Measurements from ENCODE around the gene ROBO4.

Gene ROBO4

DNA sequence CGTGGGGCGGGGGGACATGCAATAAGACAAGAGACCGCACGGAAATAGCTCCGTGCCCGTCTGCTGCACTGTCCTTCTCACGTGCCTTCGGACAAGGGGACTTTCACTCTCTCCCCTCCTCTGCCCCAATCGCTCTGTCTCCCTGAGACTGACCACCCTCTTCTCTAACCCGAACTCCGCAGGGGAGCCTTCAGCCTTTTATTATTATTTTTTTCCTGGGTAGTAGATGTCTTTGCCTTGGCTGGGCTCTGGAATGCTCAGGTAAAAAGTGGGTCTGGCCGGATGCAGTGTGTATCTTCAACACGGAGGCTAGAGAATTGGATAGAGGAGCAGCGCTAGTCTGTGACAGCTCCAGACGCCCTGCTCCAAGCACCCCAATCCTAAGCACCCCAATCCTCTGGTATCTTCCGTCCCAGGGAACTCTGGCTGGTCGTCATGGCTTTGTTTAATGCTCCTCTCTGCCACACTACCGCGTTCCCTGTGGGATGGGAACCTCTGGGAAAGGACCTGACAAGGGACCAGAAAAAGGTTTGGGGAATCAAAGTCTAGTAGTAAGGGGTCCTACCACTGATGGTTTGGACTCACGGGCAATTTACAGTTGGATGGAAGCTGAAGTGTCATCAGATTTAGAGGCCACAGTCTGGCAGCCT lies 57.6 kb downstream of the ROBO4 start:
- H3K23ac ChIP-seq (ENCODE audit: low read length in 2 of 2) = peak overlapping the region in 1 of 2 experiments; percentile 42
- 3% methylated on average over 13 of the region's 20 CpGs for WGBS
- no peak overlapping the region for H3K27ac ChIP-seq (ENCODE audit: low read length, poor library complexity, severe bottlenecking)
- DNase-seq = no peak
- H3K9ac ChIP-seq (ENCODE audit: low read length) = no peak overlapping the region
- H3K27me3 ChIP-seq (ENCODE audit: control insufficient read depth in 1 of 2, insufficient read depth in 1 of 2, low read length in 2 of 2) = peaks cover 65 to 71% of the 10 kb centered on the region in 2 experiments
- H3K18ac ChIP-seq (ENCODE audit: low read depth in 1 of 2, low read length in 2 of 2) = no peak overlapping the region
- H2BK120ac ChIP-seq (ENCODE audit: low read depth, low read length) = no peak overlapping the region
- H3K4me3 ChIP-seq (ENCODE audit: insufficient read depth in 1 of 2, low read depth in 1 of 2, low read length in 2 of 2) = peak overlapping the region in 1 of 2 experiments; percentile 51
- H4K8ac ChIP-seq (ENCODE audit: low read length) = no peak overlapping the region
- no peak overlapping the region for H2AFZ ChIP-seq (ENCODE audit: low read depth, low read length)
- H3K79me1 ChIP-seq (replicated peaks; ENCODE audit: low read length, poor library complexity, severe bottlenecking) = no peaks in the 10 kb centered on the region
- no peak overlapping the region for H2BK12ac ChIP-seq (ENCODE audit: low read length in 2 of 2)
- peaks cover 18% of the 10 kb centered on the region for H3K4me1 ChIP-seq (ENCODE audit: control insufficient read depth, insufficient read depth, low read depth, low read length)
- H3K36me3 ChIP-seq (ENCODE audit: control insufficient read depth in 1 of 2, insufficient read depth in 2 of 2, low read depth in 1 of 2, low read length in 2 of 2) = no peaks in the 10 kb centered on the region
- H4K91ac ChIP-seq (ENCODE audit: low read length) = no peak overlapping the region
- H3K9me3 ChIP-seq (ENCODE audit: control insufficient read depth, low read length) = no peaks in the 10 kb centered on the region
- H2BK15ac ChIP-seq (ENCODE audit: low read depth, poor library complexity, severe bottlenecking) = no peak overlapping the region
- no peak overlapping the region for H2AK5ac ChIP-seq (ENCODE audit: low read length, severe bottlenecking)
- H2BK5ac ChIP-seq (ENCODE audit: low read depth, low read length, poor library complexity, severe bottlenecking) = no peak overlapping the region
- H3K14ac ChIP-seq (ENCODE audit: low read length in 2 of 2) = no peak overlapping the region
- H3K4ac ChIP-seq (ENCODE audit: low read depth in 1 of 2, low read length in 2 of 2) = no peak overlapping the region
- H3K4me2 ChIP-seq (ENCODE audit: low read length, poor library complexity, severe bottlenecking) = peak overlapping the region; percentile 94

DNA sequence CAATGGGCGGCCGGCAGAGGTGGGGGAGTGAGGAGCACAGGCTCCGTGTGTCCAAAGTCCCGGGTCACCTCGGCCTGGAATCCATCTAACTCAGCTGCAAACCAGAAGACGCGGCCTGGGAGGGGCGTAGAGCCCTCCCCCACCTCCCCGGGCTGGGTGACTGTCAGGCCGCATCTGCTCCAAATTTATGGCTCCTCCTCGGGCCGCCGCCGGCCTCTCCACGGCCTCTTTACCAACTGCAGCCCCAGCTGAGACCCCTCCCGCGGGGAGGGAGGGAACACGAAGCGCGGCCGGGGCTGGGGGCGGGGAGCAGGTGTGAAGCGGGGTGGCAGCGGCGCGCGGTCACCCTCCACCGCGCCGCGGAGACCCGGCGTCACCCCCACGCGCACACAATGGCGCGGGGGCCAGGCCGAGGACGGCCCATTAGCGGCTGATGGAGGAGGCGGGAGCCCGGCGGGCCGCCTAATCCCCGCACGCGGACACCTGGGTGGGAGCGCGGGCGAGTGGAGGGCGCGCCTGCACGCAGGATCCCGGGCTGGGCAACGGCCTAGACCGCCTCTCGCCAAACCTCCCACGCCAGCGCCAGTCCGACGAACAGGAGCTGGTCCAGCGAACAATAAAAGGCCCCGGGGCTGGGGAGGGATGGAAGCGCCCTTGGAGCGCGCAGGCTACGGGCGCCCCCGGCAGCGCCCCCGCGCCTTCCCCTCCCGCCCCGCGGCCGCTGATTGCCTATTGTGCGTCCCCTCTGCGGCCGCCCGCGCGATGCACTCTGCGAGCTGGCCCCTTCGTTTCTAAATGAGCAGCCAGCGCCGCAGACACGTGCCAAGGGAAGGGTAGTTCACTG lies 58.3 kb downstream of the ROBO4 start:
- Histone ChIP-seq H4K8ac (ENCODE audit: low read length) (no peak overlapping the region), H2AK5ac (ENCODE audit: low read length, severe bottlenecking) (no peak overlapping the region), H3K18ac (ENCODE audit: low read depth in 1 of 2, low read length in 2 of 2) (no peak overlapping the region), H3K79me1 (replicated peaks; ENCODE audit: low read length, poor library complexity, severe bottlenecking) (no peaks in the 10 kb centered on the region), H2BK5ac (ENCODE audit: low read depth, low read length, poor library complexity, severe bottlenecking) (no peak overlapping the region), H2BK120ac (ENCODE audit: low read depth, low read length) (no peak overlapping the region), H3K27ac (ENCODE audit: low read length, poor library complexity, severe bottlenecking) (no peak overlapping the region), H2AFZ (ENCODE audit: low read depth, low read length) (no peak overlapping the region), H3K14ac (ENCODE audit: low read length in 2 of 2) (no peak overlapping the region), H3K4me3 (ENCODE audit: insufficient read depth in 1 of 2, low read depth in 1 of 2, low read length in 2 of 2) (peak overlapping the region; percentile 30 to 51), H3K9me3 (ENCODE audit: control insufficient read depth, low read length) (no peaks in the 10 kb centered on the region), H2BK12ac (ENCODE audit: low read length in 2 of 2) (no peak overlapping the region), H3K36me3 (ENCODE audit: control insufficient read depth in 1 of 2, insufficient read depth in 2 of 2, low read depth in 1 of 2, low read length in 2 of 2) (no peaks in the 10 kb centered on the region), H3K4me1 (ENCODE audit: control insufficient read depth, insufficient read depth, low read depth, low read length) (peaks cover 18% of the 10 kb centered on the region), H2BK15ac (ENCODE audit: low read depth, poor library complexity, severe bottlenecking) (peak overlapping the region; percentile 17), H4K91ac (ENCODE audit: low read length) (no peak overlapping the region), H3K4ac (ENCODE audit: low read depth in 1 of 2, low read length in 2 of 2) (no peak overlapping the region), H3K4me2 (ENCODE audit: low read length, poor library complexity, severe bottlenecking) (peak overlapping the region; percentile 94), H3K23ac (ENCODE audit: low read length in 2 of 2) (peak overlapping the region in 1 of 2 experiments; percentile 95), H3K9ac (ENCODE audit: low read length) (no peak overlapping the region), H3K27me3 (ENCODE audit: control insufficient read depth in 1 of 2, insufficient read depth in 1 of 2, low read length in 2 of 2) (peaks cover 57 to 63% of the 10 kb centered on the region in 2 experiments)
- DNase-seq = no peak
- under 1% methylated on average over 76 of the region's 87 CpGs for WGBS

DNA sequence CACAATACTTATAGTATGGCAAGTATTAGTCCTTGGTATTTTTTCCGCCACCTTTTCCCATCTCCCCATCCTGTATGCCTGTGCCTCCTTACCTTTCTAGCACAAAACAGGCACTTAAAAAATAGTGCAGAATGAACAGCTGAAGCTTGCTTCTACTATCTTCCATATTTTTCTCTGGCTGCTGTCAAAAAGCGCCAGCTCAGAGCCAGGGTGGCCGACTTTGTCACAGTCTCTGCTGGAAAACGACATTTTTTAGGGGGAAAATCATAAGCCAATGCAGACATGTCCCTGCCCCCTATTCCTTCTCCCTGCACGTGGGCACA lies 58.9 kb downstream of the ROBO4 start:
- Histone ChIP-seq H3K36me3 (ENCODE audit: control insufficient read depth in 1 of 2, insufficient read depth in 2 of 2, low read depth in 1 of 2, low read length in 2 of 2) (no peaks in the 10 kb centered on the region), H2BK120ac (ENCODE audit: low read depth, low read length) (no peak overlapping the region), H2BK5ac (ENCODE audit: low read depth, low read length, poor library complexity, severe bottlenecking) (no peak overlapping the region), H2BK12ac (ENCODE audit: low read length in 2 of 2) (no peak overlapping the region), H3K27me3 (ENCODE audit: control insufficient read depth in 1 of 2, insufficient read depth in 1 of 2, low read length in 2 of 2) (peaks cover 52 to 57% of the 10 kb centered on the region in 2 experiments), H3K27ac (ENCODE audit: low read length, poor library complexity, severe bottlenecking) (no peak overlapping the region), H2BK15ac (ENCODE audit: low read depth, poor library complexity, severe bottlenecking) (no peak overlapping the region), H3K4me3 (ENCODE audit: insufficient read depth in 1 of 2, low read depth in 1 of 2, low read length in 2 of 2) (peak overlapping the region in 1 of 2 experiments; percentile 51), H3K9me3 (ENCODE audit: control insufficient read depth, low read length) (no peaks in the 10 kb centered on the region), H4K91ac (ENCODE audit: low read length) (no peak overlapping the region), H2AFZ (ENCODE audit: low read depth, low read length) (no peak overlapping the region), H4K8ac (ENCODE audit: low read length) (no peak overlapping the region), H3K18ac (ENCODE audit: low read depth in 1 of 2, low read length in 2 of 2) (no peak overlapping the region), H3K79me1 (replicated peaks; ENCODE audit: low read length, poor library complexity, severe bottlenecking) (no peaks in the 10 kb centered on the region), H2AK5ac (ENCODE audit: low read length, severe bottlenecking) (no peak overlapping the region), H3K4me2 (ENCODE audit: low read length, poor library complexity, severe bottlenecking) (peak overlapping the region; percentile 94), H3K14ac (ENCODE audit: low read length in 2 of 2) (no peak overlapping the region), H3K4me1 (ENCODE audit: control insufficient read depth, insufficient read depth, low read depth, low read length) (peaks cover 18% of the 10 kb centered on the region), H3K4ac (ENCODE audit: low read depth in 1 of 2, low read length in 2 of 2) (no peak overlapping the region), H3K9ac (ENCODE audit: low read length) (no peak overlapping the region), H3K23ac (ENCODE audit: low read length in 2 of 2) (no peak overlapping the region)
- 25% methylated on average over 5 of the region's 5 CpGs for WGBS
- DNase-seq = no peak

DNA sequence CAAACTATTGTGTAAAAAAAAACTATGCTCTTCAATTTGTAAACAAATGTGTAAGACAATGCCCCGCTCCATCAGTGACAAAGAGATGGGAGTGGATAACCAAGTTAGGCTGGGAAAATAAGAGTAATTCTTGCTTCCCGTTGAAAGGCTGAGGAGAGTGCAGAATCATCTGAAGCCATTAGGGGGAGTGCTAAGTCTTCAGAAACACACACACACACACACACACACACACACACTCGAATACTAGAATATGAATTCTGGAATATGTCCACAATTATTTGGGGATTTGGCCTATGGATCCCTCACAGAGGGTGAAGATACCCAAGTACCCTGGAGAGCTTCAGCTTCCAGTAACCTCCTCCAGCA lies 60.2 kb downstream of the ROBO4 start:
- peaks cover 39 to 52% of the 10 kb centered on the region in 2 experiments for H3K27me3 ChIP-seq (ENCODE audit: control insufficient read depth in 1 of 2, insufficient read depth in 1 of 2, low read length in 2 of 2)
- H3K4me3 ChIP-seq (ENCODE audit: insufficient read depth in 1 of 2, low read depth in 1 of 2, low read length in 2 of 2) = no peak overlapping the region
- H3K14ac ChIP-seq (ENCODE audit: low read length in 2 of 2) = no peak overlapping the region
- no peak overlapping the region for H2BK5ac ChIP-seq (ENCODE audit: low read depth, low read length, poor library complexity, severe bottlenecking)
- peak overlapping the region; percentile 88 for H3K9ac ChIP-seq (ENCODE audit: low read length)
- peaks cover 17% of the 10 kb centered on the region for H3K4me1 ChIP-seq (ENCODE audit: control insufficient read depth, insufficient read depth, low read depth, low read length)
- H3K4me2 ChIP-seq (ENCODE audit: low read length, poor library complexity, severe bottlenecking) = no peak overlapping the region
- no peak overlapping the region for H4K8ac ChIP-seq (ENCODE audit: low read length)
- no peak overlapping the region for H4K91ac ChIP-seq (ENCODE audit: low read length)
- H2AFZ ChIP-seq (ENCODE audit: low read depth, low read length) = no peak overlapping the region
- H3K36me3 ChIP-seq (ENCODE audit: control insufficient read depth in 1 of 2, insufficient read depth in 2 of 2, low read depth in 1 of 2, low read length in 2 of 2) = no peaks in the 10 kb centered on the region
- no peak overlapping the region for H3K18ac ChIP-seq (ENCODE audit: low read depth in 1 of 2, low read length in 2 of 2)
- H2AK5ac ChIP-seq (ENCODE audit: low read length, severe bottlenecking) = no peak overlapping the region
- no peak overlapping the region for H3K27ac ChIP-seq (ENCODE audit: low read length, poor library complexity, severe bottlenecking)
- H3K9me3 ChIP-seq (ENCODE audit: control insufficient read depth, low read length) = no peaks in the 10 kb centered on the region
- H3K79me1 ChIP-seq (replicated peaks; ENCODE audit: low read length, poor library complexity, severe bottlenecking) = no peaks in the 10 kb centered on the region
- H3K4ac ChIP-seq (ENCODE audit: low read depth in 1 of 2, low read length in 2 of 2) = no peak overlapping the region
- H2BK15ac ChIP-seq (ENCODE audit: low read depth, poor library complexity, severe bottlenecking) = no peak overlapping the region
- no peak overlapping the region for H3K23ac ChIP-seq (ENCODE audit: low read length in 2 of 2)
- peak; percentile 91 for DNase-seq
- 0% methylated on average over 1 of the region's 3 CpGs for WGBS
- H2BK12ac ChIP-seq (ENCODE audit: low read length in 2 of 2) = no peak overlapping the region
- no peak overlapping the region for H2BK120ac ChIP-seq (ENCODE audit: low read depth, low read length)
